HepG2 (cell line): ENCODE data around the gene PGPEP1. TPM values are rescaled to one million over a fixed set of nuclear protein-coding genes. Genes with fewer than 3 reads are reported as not detected.

ENCODE experiments used
- ATAC-seq: fragments of 200-7000 bp; cut with Tn5 transposase; 3 replicates; pipeline ENCODE4 v1.9.1; 2020; ENCODE audit warnings: mild to moderate bottlenecking, moderate library complexity
- BruUV-seq: library from RNA; stranded (reverse); fragments of 400-500 nt; replicated peaks from 2 replicates; lab custom pipeline; 2021; lab: Mats Ljungman, UMichigan
- CTCF ChIA-PET: fragments of 300-600 bp; formaldehyde crosslinking; extraction: SDS; loops from one replicate; lab custom pipeline; 2021; ENCODE audit warnings: low total read pairs, inconsistent platforms, low intra/inter-chr PET ratio; lab: Yijun Ruan, JAX
- POLR2A ChIA-PET: fragments of 350-600 bp; sonication (Branson Sonifier 250); formaldehyde crosslinking; loops from one replicate; lab custom pipeline; 2020; ENCODE audit warnings: antibody characterized with exemption, inconsistent platforms; lab: Yijun Ruan, JAX
- DNase-seq: peaks from one replicate; pipeline ENCODE4 v3.0.0-alpha.2; 2015; ENCODE audit warnings: low spot score
- FAIRE-seq: peaks from 3 replicates; lab custom pipeline; 2011; peaks lifted over from hg19 to GRCh38; lab: Jason Lieb, UNC
- H2AFZ ChIP-seq: one replicate; pipeline ENCODE4 v1.6.1; 2011; ENCODE audit warnings: low read length, inconsistent platforms
- H3K27ac ChIP-seq: fragments of 300-600 bp; 3 replicates; pipeline ENCODE4 v1.8.0; 2011; ENCODE audit warnings: mixed run types, mild to moderate bottlenecking, mixed read lengths, low read length, inconsistent platforms; ENCODE audit not compliant: insufficient read depth; ENCODE audit errors: extremely low read length
- H3K27me3 ChIP-seq, 2 experiments: fragments of 200-600 bp in 1 of 2; 2 replicates in 1 of 2; 3 replicates in 1 of 2; pipeline versions ENCODE4 v1.6.0 to v1.8.0; 2011; ENCODE audit warnings: low read length in 2 of 2, mild to moderate bottlenecking in 2 of 2, moderate library complexity in 2 of 2, inconsistent platforms in 1 of 2; ENCODE audit not compliant: insufficient read depth in 2 of 2, control insufficient read depth in 1 of 2
- H3K36me3 ChIP-seq, 2 experiments: fragments of 200-600 bp in 1 of 2; replicated peaks in 1 of 2; 2 replicates in 1 of 2; 3 replicates in 1 of 2; pipeline versions ENCODE4 v1.5.1 to v1.8.0; 2011; ENCODE audit warnings: low read length in 2 of 2, inconsistent platforms in 1 of 2; ENCODE audit not compliant: insufficient read depth in 2 of 2, control insufficient read depth in 1 of 2
- H3K4me1 ChIP-seq: 2 replicates; pipeline ENCODE4 v1.5.1; 2012; ENCODE audit warnings: low read length, inconsistent platforms; ENCODE audit not compliant: insufficient read depth
- H3K4me2 ChIP-seq: 2 replicates; pipeline ENCODE4 v1.6.0; 2011; ENCODE audit warnings: low read depth, low read length, inconsistent platforms
- H3K4me3 ChIP-seq, 3 experiments: fragments of 200-600 bp in 1 of 3; sonication (generic), shearing (Covaris generic) in 1 of 3; replicated peaks in 1 of 3; 2 replicates each; pipeline ENCODE4 v1.5.1; 2011 to 2016; ENCODE audit warnings: low read length in 3 of 3, inconsistent platforms in 2 of 3, low read depth in 2 of 3, mild to moderate bottlenecking in 2 of 3, control low read depth in 1 of 3, mixed read lengths in 1 of 3; ENCODE audit not compliant: insufficient read depth in 1 of 3
- H3K79me2 ChIP-seq: one replicate; pipeline ENCODE4 v1.6.1; 2011; ENCODE audit warnings: low read length, inconsistent platforms; ENCODE audit not compliant: insufficient read depth
- H3K9ac ChIP-seq: 2 replicates; pipeline ENCODE4 v1.6.0; 2011; ENCODE audit warnings: mild to moderate bottlenecking, low read depth, low read length, inconsistent platforms; ENCODE audit not compliant: insufficient read depth
- H3K9me3 ChIP-seq: 2 replicates; pipeline ENCODE4 v1.5.1; 2012; ENCODE audit warnings: mild to moderate bottlenecking, low read length
- H4K20me1 ChIP-seq: 2 replicates; pipeline ENCODE4 v1.6.0; 2011; ENCODE audit warnings: inconsistent platforms, mild to moderate bottlenecking, low read length, moderate library complexity; ENCODE audit not compliant: insufficient read depth
- ARID2 ChIP-seq: sonication (generic); formaldehyde crosslinking; IDR thresholded peaks from 2 replicates; pipeline ENCODE4 v1.8.1; 2022; ENCODE audit warnings: mild to moderate bottlenecking, missing genetic modification reagents, borderline replicate concordance
- CEBPG ChIP-seq: IDR thresholded peaks from 2 replicates; pipeline ENCODE4 v1.6.1; 2016
- HDAC1 ChIP-seq: sonication (generic); formaldehyde crosslinking; IDR thresholded peaks from 2 replicates; pipeline ENCODE4 v1.5.1; 2020; ENCODE audit warnings: mild to moderate bottlenecking, missing genetic modification reagents
- HMG20B ChIP-seq: conservative IDR thresholded peaks from 2 replicates; pipeline ENCODE4 v1.6.1; 2016; ENCODE audit warnings: missing genetic modification reagents, missing compliant biosample characterization
- HNF1A ChIP-seq, 2 experiments: sonication (generic) in 1 of 2; formaldehyde crosslinking in 1 of 2; IDR thresholded peaks; 2 replicates each; pipeline versions ENCODE4 v1.4.0 to v1.6.1; 2016 to 2020; ENCODE audit warnings: borderline replicate concordance in 1 of 2, low read depth in 1 of 2, mild to moderate bottlenecking in 1 of 2, missing genetic modification reagents in 1 of 2
- SNAI1 ChIP-seq: sonication (generic); formaldehyde crosslinking; IDR thresholded peaks from 2 replicates; pipeline ENCODE4 v1.5.0; 2020; ENCODE audit warnings: mild to moderate bottlenecking, missing genetic modification reagents, borderline replicate concordance
- TEAD3 ChIP-seq: optimal IDR thresholded peaks from 2 replicates; pipeline ENCODE3; 2016; ENCODE audit warnings: borderline replicate concordance
- ZBTB33 ChIP-seq: sonication (generic); formaldehyde crosslinking; IDR thresholded peaks from 2 replicates; pipeline ENCODE4 v1.4.0; 2020; ENCODE audit warnings: missing genetic modification reagents
- ZNF138 ChIP-seq: sonication (generic); formaldehyde crosslinking; IDR thresholded peaks from 2 replicates; pipeline ENCODE4 v1.5.0; 2020; ENCODE audit warnings: mild to moderate bottlenecking, low read depth, missing genetic modification reagents
- ZNF264 ChIP-seq: sonication (generic); formaldehyde crosslinking; IDR thresholded peaks from 2 replicates; pipeline ENCODE4 v1.4.0; 2020; ENCODE audit warnings: missing genetic modification reagents
- ZNF607 ChIP-seq: sonication (generic); formaldehyde crosslinking; IDR thresholded peaks from 2 replicates; pipeline ENCODE4 v1.5.1; 2020; ENCODE audit warnings: missing genetic modification reagents, mild to moderate bottlenecking, borderline replicate concordance
- ZNF770 ChIP-seq: sonication (generic); formaldehyde crosslinking; IDR thresholded peaks from 2 replicates; pipeline ENCODE4 v1.5.0; 2020; ENCODE audit warnings: mild to moderate bottlenecking, missing genetic modification reagents
- WGBS: methylation state at CpG from one replicate; pipeline ENCODE4 v1.1.6; 2017; ENCODE audit warnings: low lambda C conversion rate; 5-methylcytosine and 5-hydroxymethylcytosine counted together
- in situ Hi-C: cut with HindIII; loops from 2 replicates; pipeline ENCODE4 v1.10.0; 2017; ENCODE audit warnings: low pct_unique_long_range_greater_than_20kb; ENCODE audit not compliant: extremely low pct_ligation_motif_present
- intact Hi-C: fragments of 100-400 bp; cut with micrococcal nuclease; formaldehyde crosslinking; loops from one replicate; pipeline ENCODE4 v1.10.0; 2022; ENCODE audit not compliant: unreplicated experiment
- polyA plus RNA-seq, 8 experiments: library from polyadenylated mRNA; depleted of rRNA in 3 of 8; stranded (reverse) in 7 of 8; unstranded in 1 of 8; fragments of >200 nt; fragmentation: Illumina TruSeq in 4 of 8; extraction: Trizol in 4 of 8; gene quantifications; 2 replicates each; pipeline versions ENCODE4 v1.2.1 to v1.2.3, GENCODE V29; 2011 to 2016; ENCODE audit warnings: low read depth in 4 of 8, missing spikeins in 1 of 8, mixed read lengths in 1 of 8; ENCODE audit not compliant: insufficient read depth in 1 of 8
- total RNA-seq, 5 experiments: library from RNA; depleted of rRNA; stranded (reverse); fragments of >200 nt; fragmentation: Illumina TruSeq; extraction: Trizol; gene quantifications; 2 replicates each; pipeline ENCODE4 v1.2.3, GENCODE V29; 2016; ENCODE audit warnings: low read depth in 1 of 5

PGPEP1 gene
- total and polyA plus RNA-seq, 2 of the 13 experiments (the other 11 are each of a cell fraction or from before 2014, with no cell fraction given), result 53.1 to 56.6 TPM

- TF ChIP-seq SNAI1 (no peak), TEAD3 (CRISPR knock-in tag) (peak; percentile 20), ARID2 (CRISPR knock-in tag) (no peak), HDAC1 (CRISPR knock-in tag) (peak; percentile 59; the same call in 1 of the 2 replicates), ZNF607 (CRISPR knock-in tag) (no peak), ZNF770 (CRISPR knock-in tag) (peak; percentile 85), ZBTB33 (CRISPR knock-in tag) (0 out of 2 replicates have a peak, but pooled peaks have one; percentile 8)
These were observed 7.4 kb upstream of the PGPEP1 start (continued) for GRCh38 chr19:18332917-18333530.

GRCh38 chr19:18333680-18334079 is 6.7 kb upstream of the PGPEP1 start:
- DNase-seq, result no peak
- 0 out of 3 replicates have a peak, but pooled peaks have one; percentile 13 for ATAC-seq
- H3K4me2 ChIP-seq, result peak overlapping the region; percentile 71
- no TSS peak for BruUV-seq
- POLR2A ChIA-PET, result interaction anchor here (0.9 to 2.4 kb wide), 5 partner anchors 11 to 53 kb away, joined by 3 to 23 read pairs (median 7); partner anchors contain the start of genes JUND and LSM4
- 0 out of 2 replicates have a peak overlapping the region, but pooled peaks have one; percentile 39 for H3K9ac ChIP-seq
- H3K36me3 ChIP-seq, result no peaks in the 10 kb centered on the region
- WGBS, result 2% methylated on average over 6 of the region's 6 CpGs
- no peaks in the 10 kb centered on the region for H3K79me2 ChIP-seq
- CTCF ChIA-PET, result no interaction called here
- no peaks in the 10 kb centered on the region for H4K20me1 ChIP-seq
- no peaks in the 10 kb centered on the region for H3K27me3 ChIP-seq
- no peak for FAIRE-seq
- peaks cover 87% of the 10 kb centered on the region for H3K4me1 ChIP-seq
- peak overlapping the region in 1 of 3 experiments; percentile 39; a peak in 1 of 6 replicates for H3K4me3 ChIP-seq
- intact Hi-C loops, result no loop called here
- in situ Hi-C loops, result no loop called here
- no peak overlapping the region for H2AFZ ChIP-seq
- H3K27ac ChIP-seq, result peak overlapping the region; percentile 60
- no peaks in the 10 kb centered on the region for H3K9me3 ChIP-seq
- TF ChIP-seq ZNF264 (no peak), ZNF138 (CRISPR knock-in tag) (no peak), CEBPG (peak; percentile 49), HNF1A (IDR thresholded peaks at IDR 0.05; ENCODE audit: low read depth) (no peak), HNF1A (CRISPR knock-in tag; IDR thresholded peaks at IDR 0.05; ENCODE audit: borderline replicate concordance) (no peak), HMG20B (CRISPR knock-in tag) (no peak)
